Epithelial cell of prostate (primary cell): ENCODE data around the gene UBP1.
"Not testable (repeated sequence)": the region's sequence is repeated elsewhere in the genome, so short reads cannot be mapped to it uniquely, and the experiment has no call there.

Source experiments
- DNase-seq: peaks from one replicate; pipeline ENCODE4 v3.0.0-alpha.2; 2011; ENCODE audit warnings: low read depth, low spot score
- H3K27ac ChIP-seq: fragments of 450-650 bp; 2 replicates; pipeline ENCODE4 v1.5.1; 2017; ENCODE audit warnings: mild to moderate bottlenecking

The UBP1 gene, protein sequence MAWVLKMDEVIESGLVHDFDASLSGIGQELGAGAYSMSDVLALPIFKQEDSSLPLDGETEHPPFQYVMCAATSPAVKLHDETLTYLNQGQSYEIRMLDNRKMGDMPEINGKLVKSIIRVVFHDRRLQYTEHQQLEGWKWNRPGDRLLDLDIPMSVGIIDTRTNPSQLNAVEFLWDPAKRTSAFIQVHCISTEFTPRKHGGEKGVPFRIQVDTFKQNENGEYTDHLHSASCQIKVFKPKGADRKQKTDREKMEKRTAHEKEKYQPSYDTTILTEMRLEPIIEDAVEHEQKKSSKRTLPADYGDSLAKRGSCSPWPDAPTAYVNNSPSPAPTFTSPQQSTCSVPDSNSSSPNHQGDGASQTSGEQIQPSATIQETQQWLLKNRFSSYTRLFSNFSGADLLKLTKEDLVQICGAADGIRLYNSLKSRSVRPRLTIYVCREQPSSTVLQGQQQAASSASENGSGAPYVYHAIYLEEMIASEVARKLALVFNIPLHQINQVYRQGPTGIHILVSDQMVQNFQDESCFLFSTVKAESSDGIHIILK

DNA sequence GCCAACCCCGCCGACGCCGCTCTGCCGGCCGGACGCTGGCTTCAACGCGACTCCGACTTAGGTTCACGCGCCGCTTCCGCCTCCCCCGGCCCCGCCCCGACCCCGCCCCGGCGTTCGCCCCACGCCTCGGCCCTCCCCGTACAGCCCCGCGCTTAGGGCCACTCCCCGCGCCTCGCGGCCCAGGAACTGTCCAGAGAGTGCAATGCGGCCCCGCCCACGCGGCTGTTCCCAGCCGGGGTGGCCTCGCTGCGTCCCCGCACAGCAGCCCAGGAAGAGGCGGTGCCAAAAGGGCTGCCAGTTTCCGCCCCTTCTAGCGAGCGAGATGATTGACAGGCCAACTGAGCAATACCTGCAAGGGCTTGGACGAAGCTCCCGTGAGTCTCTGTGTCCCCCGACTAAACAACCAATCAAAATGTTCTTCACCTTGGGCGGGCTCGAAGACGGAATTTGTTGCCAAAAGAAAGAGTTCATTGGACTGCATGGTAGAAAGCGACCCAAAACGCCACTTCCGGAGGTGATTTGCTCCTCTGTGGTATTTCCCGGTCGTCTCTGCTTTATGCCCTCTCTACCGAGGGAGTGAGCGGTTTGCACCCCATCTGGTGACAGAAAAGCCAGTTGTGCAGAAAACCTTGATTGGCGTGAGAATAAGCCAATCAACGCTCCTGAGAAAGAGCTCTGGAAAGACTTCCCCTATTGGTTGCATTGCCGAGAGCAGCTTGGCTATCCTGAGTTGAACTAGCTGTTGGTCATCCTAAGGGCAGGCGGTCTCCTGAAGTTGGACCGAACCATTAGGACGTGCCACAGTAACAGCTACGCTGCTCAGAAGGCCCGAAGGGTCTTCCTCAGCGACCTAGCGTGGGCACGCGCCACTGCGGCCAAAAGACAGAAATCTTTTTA is at the start of gene UBP1:
Gene UBP1, minus strand, starts transcription at position 78 of the 897 bp plus-strand sequence. CDS start 557 bp downstream, outside the sequence.
- peak within 1 kb of the TSS; percentile 95 for H3K27ac ChIP-seq
- DNase-seq = peak; percentile 100

DNA sequence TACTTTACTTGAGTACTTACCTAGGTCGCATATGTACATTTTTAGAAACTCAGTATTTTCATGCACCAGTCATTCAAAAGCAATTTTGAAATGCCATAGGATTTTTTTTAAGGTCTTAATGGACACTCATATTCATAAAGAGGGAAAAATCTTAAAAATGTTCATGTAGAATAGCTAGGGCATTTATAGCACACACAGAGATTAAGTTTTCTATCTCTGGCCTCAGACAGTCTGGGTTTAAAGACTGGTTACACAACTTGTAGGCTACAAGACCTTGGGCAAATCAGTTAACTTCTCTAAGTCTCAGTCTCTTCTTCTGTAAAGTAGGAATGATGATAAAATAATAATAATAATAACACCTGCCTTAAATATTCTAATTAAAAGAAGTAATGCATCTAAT is 48.5 kb upstream of the UBP1 start:
- no peak overlapping the region for H3K27ac ChIP-seq
- DNase-seq = no peak

DNA sequence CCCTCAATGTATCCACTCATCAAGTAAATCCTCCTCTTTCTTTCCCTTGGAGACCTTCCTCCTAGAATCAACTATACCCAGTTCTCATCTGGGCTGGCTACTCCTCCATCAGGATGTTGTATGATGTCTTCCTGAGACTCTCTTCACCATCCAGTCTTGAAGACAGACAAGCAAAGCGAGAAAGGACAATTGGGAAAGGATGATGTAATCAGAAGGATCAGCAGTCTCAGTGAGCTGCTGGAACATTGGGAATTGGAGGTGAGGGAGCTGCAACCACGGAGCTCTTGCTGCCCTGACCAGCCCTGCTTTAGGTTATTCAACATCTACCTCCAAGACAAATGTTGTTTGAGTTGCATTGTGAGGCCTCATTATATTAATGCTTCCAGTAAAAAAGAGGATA is 48.0 kb upstream of the UBP1 start:
- DNase-seq = no peak
- H3K27ac ChIP-seq = no peak overlapping the region

DNA sequence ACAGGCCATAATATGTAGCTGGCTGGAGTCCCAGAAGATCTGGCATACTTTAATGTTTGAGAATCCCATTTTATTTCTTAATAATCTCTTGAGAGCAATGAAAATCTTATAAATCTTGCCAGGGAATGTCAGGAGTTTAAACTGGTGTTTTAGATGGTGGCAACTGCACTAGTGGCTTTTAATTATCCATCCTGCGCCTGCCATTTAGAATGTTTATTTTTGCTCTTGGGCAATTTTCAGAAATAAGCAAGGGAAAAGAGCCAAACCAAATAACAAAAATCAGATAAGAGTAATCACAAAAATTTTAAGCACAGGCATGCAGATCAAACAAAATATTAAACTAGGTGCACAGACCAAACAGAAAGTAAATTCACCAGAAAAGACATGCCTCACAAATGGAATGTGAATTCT is 41.9 kb upstream of the UBP1 start:
- DNase-seq = no peak
- H3K27ac ChIP-seq = no peak overlapping the region

DNA sequence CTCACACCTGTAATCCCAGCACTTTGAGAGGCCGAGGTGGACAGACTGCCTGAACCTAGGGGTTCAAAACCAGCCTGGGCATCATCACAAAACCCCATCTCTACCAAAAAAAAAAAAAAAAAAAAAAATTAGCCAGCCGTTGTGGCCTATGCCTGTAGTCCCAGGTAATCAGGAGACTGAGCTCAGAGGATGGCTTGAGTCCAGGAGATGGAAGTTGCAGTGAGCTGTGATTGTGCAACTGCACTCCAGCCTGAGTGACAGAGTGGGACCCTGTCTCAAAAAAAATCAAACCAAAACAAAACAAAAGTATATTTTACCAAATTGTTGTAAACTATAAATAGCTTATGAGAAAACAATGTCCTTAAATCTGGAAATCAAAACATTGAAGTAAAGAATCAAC is 34.7 kb upstream of the UBP1 start:
- H3K27ac ChIP-seq = no peak overlapping the region
- DNase-seq = no peak

DNA sequence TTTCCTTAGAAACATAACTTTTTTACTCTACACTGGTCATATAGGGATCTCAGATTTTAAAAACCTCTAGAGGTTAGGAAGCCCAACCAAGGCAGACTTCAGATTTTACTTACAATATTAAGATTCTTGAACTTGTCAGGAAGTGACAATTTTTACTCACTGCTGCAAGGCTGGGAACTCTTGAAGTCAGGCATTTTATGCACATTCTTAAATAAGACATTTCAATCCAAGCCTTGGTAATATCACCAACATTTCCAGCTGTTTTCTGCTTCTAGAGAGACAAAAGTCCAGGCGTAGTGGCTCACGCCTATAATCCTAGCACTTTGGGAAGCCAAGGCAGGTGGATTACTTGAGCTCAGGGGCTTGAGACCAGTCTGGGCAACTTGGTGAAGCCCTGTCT is 33.6 kb upstream of the UBP1 start:
- no peak for DNase-seq
- no peak overlapping the region for H3K27ac ChIP-seq

DNA sequence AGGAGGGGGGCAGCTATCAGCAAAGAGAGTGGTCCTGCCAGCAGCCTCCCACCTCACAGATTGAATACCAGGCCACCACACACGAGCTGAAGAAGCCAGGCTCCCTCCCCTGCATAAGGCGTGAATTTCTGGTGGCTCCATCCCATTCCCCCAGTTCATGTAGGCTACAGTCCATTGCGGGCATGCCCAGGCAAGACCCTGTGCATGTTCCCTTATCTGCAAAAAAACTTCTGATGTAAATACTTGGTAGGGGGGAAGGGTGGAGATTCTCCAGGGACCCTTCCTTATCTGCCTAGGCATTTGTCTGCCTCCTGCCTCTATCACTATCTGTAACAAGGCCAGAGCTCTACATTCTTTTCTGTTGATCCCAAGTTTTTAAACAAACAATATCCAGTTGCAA is 27.6 kb upstream of the UBP1 start:
- no peak for DNase-seq
- no peak overlapping the region for H3K27ac ChIP-seq

DNA sequence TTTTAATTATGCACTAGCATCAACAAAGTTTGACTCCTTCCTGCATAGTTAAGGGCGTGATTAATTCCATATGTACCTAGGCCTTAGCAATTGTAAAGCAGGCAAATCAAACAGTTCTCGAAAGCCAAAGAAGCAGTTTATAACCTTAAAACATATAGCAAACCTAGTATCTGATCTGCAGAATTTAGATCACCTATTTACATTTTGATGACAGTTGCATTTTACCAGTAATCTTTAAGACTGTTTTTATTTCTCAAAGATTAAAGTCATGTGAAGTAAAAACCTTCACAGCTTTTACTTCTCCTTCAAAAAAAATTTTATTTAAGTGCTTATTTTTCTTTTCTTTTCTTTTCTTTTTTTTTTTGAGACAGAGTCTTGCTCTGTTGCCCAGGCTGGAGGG is 20.9 kb upstream of the UBP1 start:
- no peak overlapping the region for H3K27ac ChIP-seq
- no peak for DNase-seq

DNA sequence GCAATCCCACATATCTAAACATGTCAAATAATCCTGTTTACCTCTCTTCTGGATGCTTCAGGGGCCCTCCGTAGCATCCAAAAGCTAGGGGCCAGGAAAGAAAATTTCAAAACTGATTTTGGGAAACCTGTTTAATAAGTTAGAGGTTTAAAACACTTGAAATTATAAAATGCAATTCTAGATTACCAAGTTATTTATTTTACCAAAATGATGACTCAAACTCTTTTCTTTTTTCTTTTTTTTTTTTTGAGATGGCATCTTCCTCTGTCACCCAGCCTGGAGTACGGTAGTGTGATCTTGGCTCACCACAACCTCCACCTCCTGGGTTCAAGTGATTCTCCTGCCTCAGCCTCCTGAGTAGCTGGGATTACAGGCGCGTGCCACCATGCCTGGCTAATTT is 19.4 kb upstream of the UBP1 start:
- DNase-seq = not testable (repeated sequence)

DNA sequence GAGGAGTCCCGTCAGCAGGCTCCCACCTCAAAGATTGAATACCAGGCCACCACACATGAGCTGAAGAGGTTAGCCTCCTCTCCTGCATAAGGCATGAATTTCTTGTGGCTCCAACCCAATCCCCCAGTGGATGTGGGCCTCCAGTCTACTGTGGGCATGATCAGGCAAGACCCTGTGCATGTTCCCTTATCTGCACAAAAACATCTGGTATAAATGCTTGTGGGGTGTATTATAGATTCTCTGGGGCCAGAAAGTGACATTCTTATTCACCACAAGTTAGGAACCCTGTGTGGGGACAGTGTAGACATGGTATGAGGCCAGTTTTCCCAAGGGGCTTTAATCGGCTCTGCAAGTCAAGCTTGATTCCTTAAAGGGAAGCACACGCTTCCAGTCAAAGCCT is 18.2 kb upstream of the UBP1 start:
- H3K27ac ChIP-seq = no peak overlapping the region
- no peak for DNase-seq

More for the DNA sequence above, 19.4 kb upstream of the UBP1 start:
- H3K27ac ChIP-seq = not testable (repeated sequence)

DNA sequence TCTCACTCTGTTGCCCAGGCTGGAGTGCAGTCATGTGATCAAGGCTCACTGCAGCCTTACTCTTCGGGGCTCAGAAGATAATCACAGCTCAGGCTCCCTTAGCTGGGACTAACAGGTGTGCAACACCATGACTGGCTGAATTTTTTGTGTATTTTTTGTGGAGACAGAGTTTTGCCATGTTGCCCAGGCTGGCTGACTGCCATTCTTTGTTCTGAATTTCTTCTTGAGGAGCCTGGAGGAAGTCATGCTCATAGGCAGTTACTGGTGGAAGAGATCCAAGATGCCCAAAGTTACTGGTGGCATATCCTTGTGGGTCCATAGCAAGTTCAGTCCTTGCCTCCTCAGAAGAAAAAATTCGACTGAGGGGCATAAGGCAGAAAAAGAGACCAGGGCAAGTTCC is 16.6 kb upstream of the UBP1 start:
- no peak for DNase-seq

DNA sequence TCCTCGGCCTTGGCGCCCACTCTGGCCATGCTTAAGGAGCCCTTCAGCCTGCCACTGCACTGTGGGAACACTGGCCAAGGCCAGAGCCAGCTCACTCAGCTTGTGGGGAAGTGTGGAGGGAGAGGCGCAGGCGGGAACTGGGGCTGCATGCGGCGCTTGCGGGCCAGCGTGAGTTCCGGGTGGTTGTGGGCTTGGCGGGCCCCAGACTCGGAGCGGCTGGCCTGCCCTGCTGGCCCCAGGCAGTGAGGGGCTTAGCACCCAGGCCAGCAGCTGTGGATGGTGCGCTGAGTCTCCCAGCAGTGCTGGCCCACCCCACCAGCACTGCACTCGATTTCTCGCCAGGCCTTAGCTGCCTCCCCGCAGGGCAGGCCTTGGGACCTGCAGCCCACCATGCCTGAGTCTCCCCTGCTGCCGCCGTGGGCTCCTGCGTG is 13.1 kb upstream of the UBP1 start:
- DNase-seq = no peak
- no peak overlapping the region for H3K27ac ChIP-seq

More for the DNA sequence above, 16.6 kb upstream of the UBP1 start:
- no peak overlapping the region for H3K27ac ChIP-seq

DNA sequence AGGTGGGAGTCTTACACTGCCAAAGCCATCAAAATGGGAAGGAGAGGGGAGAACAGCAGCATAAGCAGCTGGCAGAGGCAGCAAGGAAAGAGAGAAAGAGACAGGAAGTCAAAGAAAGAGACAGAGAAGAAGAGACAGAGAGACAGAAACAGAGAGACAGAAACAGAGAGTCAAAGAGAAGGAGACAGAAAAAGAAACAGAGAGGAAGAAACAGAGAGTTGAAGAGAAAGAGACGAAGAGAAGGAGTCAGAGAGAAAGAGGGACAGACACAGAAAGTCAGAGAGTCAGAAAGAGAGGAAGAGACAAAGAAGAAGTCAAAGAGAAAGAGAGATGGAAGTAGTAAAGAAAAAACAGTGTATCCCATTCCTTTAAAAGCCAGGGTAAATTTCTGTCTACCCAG is 11.8 kb upstream of the UBP1 start:
- not testable (repeated sequence) for H3K27ac ChIP-seq, DNase-seq

DNA sequence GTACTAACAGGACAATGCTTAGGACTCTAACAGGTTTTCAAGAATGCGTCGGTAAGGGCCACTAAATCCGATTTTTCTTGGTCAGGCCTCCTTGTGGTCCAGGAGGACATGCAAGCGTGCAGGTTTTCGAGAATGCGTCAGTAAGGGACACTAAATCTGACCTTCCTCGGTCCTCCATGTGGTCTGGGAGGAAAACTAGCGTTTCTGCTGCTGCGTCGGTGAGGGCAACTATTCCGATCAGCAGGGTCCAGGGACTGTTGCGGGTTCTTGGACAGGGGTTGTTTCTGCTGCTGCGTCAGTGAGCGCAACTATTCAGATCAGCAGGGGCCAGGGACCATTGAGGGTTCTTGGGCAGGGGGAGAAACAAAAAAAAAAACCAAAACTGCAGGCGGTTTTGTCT is 7.8 kb upstream of the UBP1 start:
- DNase-seq = no peak
- H3K27ac ChIP-seq = no peak overlapping the region

DNA sequence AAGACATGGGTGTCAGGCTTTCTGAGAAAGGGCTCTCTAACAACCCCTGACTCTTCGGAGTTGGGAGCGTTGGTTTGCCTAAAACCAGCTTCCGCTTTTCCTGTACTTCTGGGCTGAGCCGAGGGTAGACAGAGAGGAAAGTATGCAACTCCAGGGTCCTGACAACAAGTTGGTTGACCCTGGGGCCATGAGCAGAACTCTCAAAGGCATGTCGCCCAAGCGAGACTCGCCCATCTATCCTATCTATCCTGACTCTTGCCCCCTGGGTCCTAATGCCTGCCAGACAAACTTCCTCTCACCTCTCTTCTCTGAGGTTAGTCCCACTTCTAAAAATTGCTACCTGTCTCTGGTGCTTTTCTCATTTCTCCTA is 7.0 kb upstream of the UBP1 start:
- DNase-seq, H3K27ac ChIP-seq: not testable (repeated sequence)

DNA sequence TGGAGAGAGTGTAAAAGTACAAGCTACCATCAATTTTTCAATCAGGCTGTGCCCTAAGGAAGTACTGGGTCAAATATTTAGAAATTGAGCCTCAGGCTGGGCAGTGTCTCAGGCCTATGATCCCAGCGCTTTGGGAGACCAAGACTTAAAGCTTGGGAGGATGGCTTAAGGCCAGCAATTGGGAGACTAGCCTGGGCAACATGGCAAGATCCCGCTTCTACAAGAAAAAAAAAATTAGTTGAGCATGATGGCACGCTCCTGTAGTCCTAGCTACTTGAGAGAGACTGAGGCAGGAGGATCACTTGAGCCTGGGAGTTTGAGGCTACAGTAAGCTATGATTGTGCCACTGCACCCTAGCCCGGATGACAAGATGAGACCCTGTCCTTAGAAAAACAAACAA is 2.0 kb upstream of the UBP1 start:
- no peak for DNase-seq
- H3K27ac ChIP-seq = no peak overlapping the region

DNA sequence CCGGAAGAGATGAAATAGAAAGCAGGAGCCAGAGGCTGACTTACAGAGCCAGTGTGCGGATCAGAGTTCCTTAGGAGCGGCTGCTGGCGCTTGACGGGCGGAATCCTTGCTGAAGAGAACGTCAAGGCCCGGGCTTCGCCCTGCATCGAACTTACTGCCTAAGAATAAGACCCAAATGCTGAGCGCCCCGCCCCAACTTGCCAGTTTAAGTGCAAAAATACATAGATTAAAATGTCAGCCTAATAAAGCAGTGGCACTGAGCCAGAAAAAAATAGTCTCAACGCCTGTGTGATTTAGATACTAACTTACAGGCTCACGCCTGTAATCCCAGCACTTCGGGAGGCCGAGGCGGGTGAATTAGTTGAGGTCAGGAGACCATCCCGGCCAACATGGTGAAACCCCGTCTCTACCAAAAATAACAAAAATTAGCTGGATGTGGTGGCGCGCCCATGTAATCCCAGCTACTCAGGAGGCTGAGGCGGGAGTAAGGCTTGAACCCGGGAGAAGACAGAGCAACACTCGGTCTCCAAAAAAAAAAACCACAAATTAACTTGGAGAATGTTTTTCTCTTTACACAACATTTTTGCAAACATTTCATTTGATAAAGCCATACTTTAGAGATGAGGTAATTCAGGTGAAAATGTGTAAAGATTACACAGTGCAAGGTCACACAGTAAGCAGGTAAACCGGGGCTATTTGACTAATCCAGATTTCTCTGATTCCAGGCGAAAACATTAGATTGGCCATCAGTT is 1.2 kb upstream of the UBP1 start:
- no peak for DNase-seq
- H3K27ac ChIP-seq = peak overlapping the region; percentile 95

DNA sequence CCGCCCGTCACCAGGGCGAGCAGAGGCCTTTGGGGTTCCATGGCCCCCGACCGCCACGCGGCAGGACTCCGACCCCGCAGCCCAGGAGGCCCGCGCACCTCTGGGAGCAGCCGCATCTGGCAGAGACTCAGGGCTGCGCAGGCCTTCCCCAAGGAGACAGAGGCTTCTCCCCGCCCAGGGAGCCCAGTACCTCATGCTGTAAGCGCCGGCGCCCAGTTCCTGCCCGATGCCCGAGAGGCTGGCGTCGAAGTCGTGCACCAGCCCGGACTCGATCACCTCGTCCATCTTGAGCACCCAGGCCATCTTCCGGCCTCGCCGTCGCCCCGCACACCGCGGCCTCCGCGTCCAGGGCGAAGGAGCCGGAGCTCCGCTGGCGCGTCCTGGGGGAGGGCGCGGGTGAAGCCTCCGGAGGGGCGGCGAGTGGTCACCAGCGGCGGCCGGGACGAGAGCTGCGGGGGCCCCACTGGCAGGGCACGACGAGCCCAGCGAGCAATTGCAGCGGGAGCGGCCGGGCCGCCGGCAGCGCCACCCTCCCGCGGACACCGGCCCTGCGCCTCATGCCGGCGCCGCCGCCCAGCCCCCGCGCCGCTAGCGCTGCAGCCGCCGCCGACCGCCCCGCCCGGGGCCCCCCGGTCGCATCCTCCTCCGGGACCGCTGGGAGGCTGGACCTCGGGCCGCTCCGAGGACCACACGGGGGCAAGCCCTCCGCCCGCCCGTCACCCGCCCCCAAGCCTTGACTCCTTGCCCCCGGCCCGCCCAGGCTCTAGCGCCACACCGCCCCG is 468 bp downstream of the UBP1 start:
- H3K27ac ChIP-seq = peak overlapping the region; percentile 95
- no peak for DNase-seq

DNA sequence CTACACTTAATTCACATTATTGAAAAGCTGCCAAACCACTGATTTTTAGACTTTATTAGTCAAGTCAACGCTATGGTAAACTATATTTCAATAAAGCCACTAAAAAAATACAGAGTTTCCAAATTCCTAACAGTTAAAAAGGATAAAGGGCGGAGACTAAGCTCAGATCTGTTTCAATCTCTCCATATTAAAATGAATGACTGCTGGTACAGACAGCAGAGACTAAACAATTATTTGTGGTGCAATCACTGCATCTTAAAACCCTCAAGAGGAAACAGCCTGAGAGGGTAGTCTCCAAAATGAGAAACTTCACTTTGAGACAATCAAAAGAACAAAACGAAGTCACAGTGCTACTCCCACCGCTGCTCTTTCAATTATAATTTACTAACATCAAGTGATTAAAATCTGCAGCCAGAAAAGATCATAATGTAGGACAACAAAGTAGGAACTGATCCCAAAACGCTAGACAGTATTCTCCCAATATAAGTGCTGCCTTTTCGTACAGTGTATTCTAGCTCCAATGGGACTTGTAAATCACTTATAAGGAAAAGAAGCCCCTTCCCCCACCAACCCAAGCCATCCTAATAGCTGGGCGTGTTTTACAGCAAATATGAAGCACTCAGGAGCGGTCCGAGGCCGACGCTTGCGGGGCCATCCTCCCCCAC is 1.2 kb downstream of the UBP1 start:
- DNase-seq = no peak
- H3K27ac ChIP-seq = peak overlapping the region; percentile 95
